DND-41 (cell line): ENCODE measurements around the gene BACH2.

ENCODE experiments used
- ATAC-seq: fragments of 200-7000 bp; cut with Tn5 transposase; 3 replicates; pipeline ENCODE4 v1.9.1; 2021; ENCODE audit warnings: low read depth; ENCODE audit not compliant: insufficient read depth
- DNase-seq: peaks from one replicate; pipeline ENCODE4 v3.0.0-alpha.2; 2020
- H2AFZ ChIP-seq: 2 replicates; pipeline ENCODE4 v1.6.0; 2012; ENCODE audit warnings: low read depth, low read length
- H3K27ac ChIP-seq: 2 replicates; pipeline ENCODE4 v1.5.1; 2012; ENCODE audit warnings: low read length, inconsistent platforms
- H3K27me3 ChIP-seq: fragments of 200-600 bp; sonication (generic); 2 replicates; pipeline ENCODE4 v1.6.0; 2012; ENCODE audit warnings: low read length, mild to moderate bottlenecking, inconsistent platforms; ENCODE audit not compliant: insufficient read depth, poor library complexity
- H3K36me3 ChIP-seq: 2 replicates; pipeline ENCODE4 v1.5.1; 2012; ENCODE audit warnings: low read length, inconsistent platforms; ENCODE audit not compliant: insufficient read depth
- H3K4me1 ChIP-seq: 2 replicates; pipeline ENCODE4 v1.5.1; 2012; ENCODE audit warnings: mild to moderate bottlenecking, low read length; ENCODE audit not compliant: insufficient read depth
- H3K4me2 ChIP-seq: 2 replicates; pipeline ENCODE4 v1.6.0; 2012; ENCODE audit warnings: mild to moderate bottlenecking, moderate library complexity, low read length, inconsistent platforms; ENCODE audit not compliant: insufficient read depth
- H3K4me3 ChIP-seq, 2 experiments: fragments of 200-600 bp in 1 of 2; shearing (Covaris generic) in 1 of 2; 2 replicates each; pipeline ENCODE4 v1.5.1; 2012 to 2016; ENCODE audit warnings: inconsistent platforms in 2 of 2, low read length in 2 of 2, mild to moderate bottlenecking in 2 of 2, low read depth in 1 of 2, moderate library complexity in 1 of 2
- H3K79me2 ChIP-seq: 2 replicates; pipeline ENCODE4 v1.6.0; 2012; ENCODE audit warnings: low read length, inconsistent platforms; ENCODE audit not compliant: insufficient read depth
- H3K9ac ChIP-seq: 2 replicates; pipeline ENCODE4 v1.6.0; 2012; ENCODE audit warnings: low read depth, mild to moderate bottlenecking, inconsistent platforms, low read length, moderate library complexity
- H3K9me3 ChIP-seq: 2 replicates; pipeline ENCODE4 v1.5.1; 2012; ENCODE audit warnings: low read length, moderate library complexity, mild to moderate bottlenecking, inconsistent platforms; ENCODE audit not compliant: insufficient read depth, severe bottlenecking
- H4K20me1 ChIP-seq: 2 replicates; pipeline ENCODE4 v1.6.0; 2012; ENCODE audit warnings: low read length; ENCODE audit not compliant: insufficient read depth
- EZH2 ChIP-seq: IDR thresholded peaks from 3 replicates; pipeline ENCODE4 v1.6.1; 2012; ENCODE audit warnings: borderline replicate concordance, low read depth, mild to moderate bottlenecking, moderate library complexity, low read length, inconsistent platforms; ENCODE audit not compliant: severe bottlenecking
- TF ChIP-seq, protein P1 (sequence below): IDR thresholded peaks from 2 replicates; pipeline ENCODE4 v1.5.1; 2012; ENCODE audit warnings: borderline replicate concordance, low read length, moderate library complexity, mild to moderate bottlenecking; ENCODE audit not compliant: poor library complexity, severe bottlenecking; ENCODE audit errors: extremely low read depth

BACH2 gene

GRCh38 chr6:90140683-90141082 lies 156.0 kb downstream of the BACH2 start:
- H3K4me1 ChIP-seq = no peaks in the 10 kb centered on the region
- no peak overlapping the region for H3K9ac ChIP-seq
- no peak overlapping the region for H2AFZ ChIP-seq
- no peak overlapping the region for H3K4me2 ChIP-seq
- ATAC-seq (no peak), DNase-seq (no peak)
- no peaks in the 10 kb centered on the region for H4K20me1 ChIP-seq
- H3K4me3 ChIP-seq = no peak overlapping the region
- TF ChIP-seq, protein P1, sequence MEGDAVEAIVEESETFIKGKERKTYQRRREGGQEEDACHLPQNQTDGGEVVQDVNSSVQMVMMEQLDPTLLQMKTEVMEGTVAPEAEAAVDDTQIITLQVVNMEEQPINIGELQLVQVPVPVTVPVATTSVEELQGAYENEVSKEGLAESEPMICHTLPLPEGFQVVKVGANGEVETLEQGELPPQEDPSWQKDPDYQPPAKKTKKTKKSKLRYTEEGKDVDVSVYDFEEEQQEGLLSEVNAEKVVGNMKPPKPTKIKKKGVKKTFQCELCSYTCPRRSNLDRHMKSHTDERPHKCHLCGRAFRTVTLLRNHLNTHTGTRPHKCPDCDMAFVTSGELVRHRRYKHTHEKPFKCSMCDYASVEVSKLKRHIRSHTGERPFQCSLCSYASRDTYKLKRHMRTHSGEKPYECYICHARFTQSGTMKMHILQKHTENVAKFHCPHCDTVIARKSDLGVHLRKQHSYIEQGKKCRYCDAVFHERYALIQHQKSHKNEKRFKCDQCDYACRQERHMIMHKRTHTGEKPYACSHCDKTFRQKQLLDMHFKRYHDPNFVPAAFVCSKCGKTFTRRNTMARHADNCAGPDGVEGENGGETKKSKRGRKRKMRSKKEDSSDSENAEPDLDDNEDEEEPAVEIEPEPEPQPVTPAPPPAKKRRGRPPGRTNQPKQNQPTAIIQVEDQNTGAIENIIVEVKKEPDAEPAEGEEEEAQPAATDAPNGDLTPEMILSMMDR = no peak
- no peak for TF ChIP-seq EZH2
- H3K79me2 ChIP-seq = no peaks in the 10 kb centered on the region
- H3K27ac ChIP-seq = no peak overlapping the region
- no peaks in the 10 kb centered on the region for H3K9me3 ChIP-seq
- no peaks in the 10 kb centered on the region for H3K36me3 ChIP-seq
- H3K27me3 ChIP-seq = no peaks in the 10 kb centered on the region

GRCh38 chr6:90139272-90139817 lies 157.3 kb downstream of the BACH2 start:
- H3K27me3 ChIP-seq = no peaks in the 10 kb centered on the region
- no peak overlapping the region for H3K4me2 ChIP-seq
- no peaks in the 10 kb centered on the region for H3K9me3 ChIP-seq
- DNase-seq (no peak), ATAC-seq (no peak)
- H2AFZ ChIP-seq = no peak overlapping the region
- no peaks in the 10 kb centered on the region for H3K79me2 ChIP-seq
- H3K4me1 ChIP-seq = no peaks in the 10 kb centered on the region
- no peak overlapping the region for H3K9ac ChIP-seq
- TF ChIP-seq, protein P1 = no peak
- no peak for TF ChIP-seq EZH2
- no peaks in the 10 kb centered on the region for H4K20me1 ChIP-seq
- H3K4me3 ChIP-seq = no peak overlapping the region
- H3K27ac ChIP-seq = no peak overlapping the region
- H3K36me3 ChIP-seq = no peaks in the 10 kb centered on the region

- H2AFZ ChIP-seq = no peak overlapping the region
- H3K4me1 ChIP-seq = no peaks in the 10 kb centered on the region
- H3K9ac ChIP-seq = no peak overlapping the region
- no peak for DNase-seq
- no peak overlapping the region for H3K4me3 ChIP-seq
- no peaks in the 10 kb centered on the region for H3K27me3 ChIP-seq
- no peak overlapping the region for H3K27ac ChIP-seq
- H3K79me2 ChIP-seq = no peaks in the 10 kb centered on the region
- no peak overlapping the region for H3K4me2 ChIP-seq
- H3K9me3 ChIP-seq = no peaks in the 10 kb centered on the region
- H3K36me3 ChIP-seq = no peaks in the 10 kb centered on the region
- H4K20me1 ChIP-seq = no peaks in the 10 kb centered on the region
- ATAC-seq = no peak
- TF ChIP-seq, protein P1 = no peak
Measured at GRCh38 chr6:90136837-90137568, 159.6 kb downstream of the BACH2 start.

- no peak overlapping the region for H3K4me2 ChIP-seq
- H3K27me3 ChIP-seq = no peaks in the 10 kb centered on the region
- H3K79me2 ChIP-seq = no peaks in the 10 kb centered on the region
- DNase-seq = no peak
- H3K9ac ChIP-seq = no peak overlapping the region
- no peaks in the 10 kb centered on the region for H3K36me3 ChIP-seq
- H3K4me3 ChIP-seq = no peak overlapping the region
- no peaks in the 10 kb centered on the region for H4K20me1 ChIP-seq
- no peak for TF ChIP-seq EZH2
- TF ChIP-seq, protein P1 = no peak
- no peaks in the 10 kb centered on the region for H3K4me1 ChIP-seq
- H3K27ac ChIP-seq = no peak overlapping the region
- H3K9me3 ChIP-seq = no peaks in the 10 kb centered on the region
- no peak overlapping the region for H2AFZ ChIP-seq
- no peak for ATAC-seq
Measured at GRCh38 chr6:90136176-90136575, 160.5 kb downstream of the BACH2 start.
